GM15510 (cell line): ENCODE results near the gene RBBP7.

Experiments used
- POLR2A ChIP-seq: IDR thresholded peaks from 3 replicates; pipeline ENCODE4 v1.6.1; 2011; ENCODE audit warnings: borderline replicate concordance; ENCODE audit not compliant: insufficient read length; ENCODE audit errors: extremely low read depth

RBBP7 gene

GRCh38 chrX:16845686-16846085 is 24.5 kb downstream of the RBBP7 start:
- TF ChIP-seq POLR2A: no peak

- no peak for TF ChIP-seq POLR2A
Observed at GRCh38 chrX:16843208-16843909, 26.8 kb downstream of the RBBP7 start.

- no peak for TF ChIP-seq POLR2A
Observed at GRCh38 chrX:16842684-16843083, 27.5 kb downstream of the RBBP7 start.

- TF ChIP-seq POLR2A: no peak
Observed at GRCh38 chrX:16839852-16840460, 30.2 kb downstream of the RBBP7 start.

GRCh38 chrX:16839219-16839851 is 30.8 kb downstream of the RBBP7 start:
- no peak for TF ChIP-seq POLR2A

- no peak for TF ChIP-seq POLR2A
Observed at GRCh38 chrX:16838202-16839066, 31.7 kb downstream of the RBBP7 start.

GRCh38 chrX:16836371-16836770 is 33.8 kb downstream of the RBBP7 start:
- TF ChIP-seq POLR2A: no peak

- TF ChIP-seq POLR2A: no peak
Observed at GRCh38 chrX:16834806-16835205, 35.4 kb downstream of the RBBP7 start.

- TF ChIP-seq POLR2A: no peak
Observed at GRCh38 chrX:16832301-16832700, 37.9 kb downstream of the RBBP7 start.

GRCh38 chrX:16828124-16828908 is 41.8 kb downstream of the RBBP7 start:
- no peak for TF ChIP-seq POLR2A

- no peak for TF ChIP-seq POLR2A
Observed at GRCh38 chrX:16827225-16827624, 42.9 kb downstream of the RBBP7 start.

GRCh38 chrX:16826207-16826606 is 44.0 kb downstream of the RBBP7 start:
- TF ChIP-seq POLR2A: no peak

- TF ChIP-seq POLR2A: no peak
Observed at GRCh38 chrX:16825264-16826035, 44.7 kb downstream of the RBBP7 start.
